Urinary bladder (tissue), 4 donors: ENCODE measurements around the gene PDILT. TPM values are rescaled to one million over a fixed set of nuclear protein-coding genes. Genes with fewer than 3 reads are reported as not detected.
"Not testable (repeated sequence)": the region's sequence is repeated elsewhere in the genome, so short reads cannot be mapped to it uniquely, and the experiment has no call there.

Experiments
- DNase-seq: peaks from one replicate; pipeline ENCODE4 v3.0.0-alpha.2; 2015; ENCODE audit errors: extremely low spot score
- H3K27ac ChIP-seq: one replicate; pipeline ENCODE4 v1.5.1; 2013; ENCODE audit warnings: low read depth, mild to moderate bottlenecking, moderate library complexity
- H3K36me3 ChIP-seq: one replicate; pipeline ENCODE4 v1.6.1; 2013; ENCODE audit warnings: mild to moderate bottlenecking, moderate library complexity; ENCODE audit not compliant: insufficient read depth
- H3K4me1 ChIP-seq: one replicate; pipeline ENCODE4 v1.6.1; 2013; ENCODE audit warnings: mild to moderate bottlenecking, moderate library complexity; ENCODE audit not compliant: insufficient read depth
- H3K4me3 ChIP-seq: one replicate; pipeline ENCODE4 v1.5.1; 2013; ENCODE audit warnings: low read depth, low read length
- WGBS: extraction: QIAGEN DNeasy Blood & Tissue Kit; methylation state at CpG from one replicate; pipeline ENCODE4 v1.1.7; 2013; 5-methylcytosine and 5-hydroxymethylcytosine counted together
- polyA plus RNA-seq: library from polyadenylated mRNA; stranded (reverse); fragments of 200-250 nt; gene quantifications from one replicate; pipeline ENCODE4 v1.2.3, GENCODE V29; 2013
- total RNA-seq: library from RNA; depleted of rRNA; stranded (reverse); fragments of >200 nt; gene quantifications from one replicate; pipeline ENCODE4 v1.2.3, GENCODE V29; 2014
- donor health status: healthy with polysubstance abuse.
- donor health status: healthy.

Gene PDILT
- total and polyA plus RNA-seq, 2 donors, result not detected

- Histone ChIP-seq H3K4me3 (no peak overlapping the region), H3K4me1 (no peaks in the 10 kb centered on the region), H3K27ac (no peak overlapping the region), H3K36me3 (no peaks in the 10 kb centered on the region)
- WGBS, result 82% methylated on average over 2 of the region's 2 CpGs
- no peak for DNase-seq
These were observed 19.8 kb upstream of the PDILT start for GRCh38 chr16:20424129-20424866.

DNA sequence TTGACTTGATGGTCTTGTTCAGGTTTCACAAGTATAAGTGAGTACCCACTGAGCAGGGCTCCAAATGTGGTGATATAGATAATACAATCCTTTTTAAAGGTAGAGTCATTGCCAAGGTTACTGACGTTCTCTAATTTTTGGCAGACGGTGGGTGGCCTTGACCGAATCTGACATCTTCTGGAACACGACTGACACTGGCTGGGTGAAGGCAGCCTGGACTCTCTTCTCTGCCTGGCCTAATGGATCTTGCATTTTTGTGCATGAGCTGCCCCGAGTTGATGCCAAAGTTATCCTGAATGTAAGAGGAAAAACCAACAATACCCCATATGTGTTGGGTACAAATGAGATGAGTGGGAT lies 19.2 kb upstream of the PDILT start:
- H3K27ac ChIP-seq, H3K4me3 ChIP-seq, H3K4me1 ChIP-seq, H3K36me3 ChIP-seq, DNase-seq: not testable (repeated sequence)
- WGBS, result 81% methylated on average over 5 of the region's 5 CpGs

GRCh38 chr16:20421748-20422147 lies 17.2 kb upstream of the PDILT start:
- not testable (repeated sequence) for H3K27ac ChIP-seq, H3K36me3 ChIP-seq, H3K4me1 ChIP-seq, H3K4me3 ChIP-seq, DNase-seq
- WGBS, result 87% methylated on average over 2 of the region's 2 CpGs

DNA sequence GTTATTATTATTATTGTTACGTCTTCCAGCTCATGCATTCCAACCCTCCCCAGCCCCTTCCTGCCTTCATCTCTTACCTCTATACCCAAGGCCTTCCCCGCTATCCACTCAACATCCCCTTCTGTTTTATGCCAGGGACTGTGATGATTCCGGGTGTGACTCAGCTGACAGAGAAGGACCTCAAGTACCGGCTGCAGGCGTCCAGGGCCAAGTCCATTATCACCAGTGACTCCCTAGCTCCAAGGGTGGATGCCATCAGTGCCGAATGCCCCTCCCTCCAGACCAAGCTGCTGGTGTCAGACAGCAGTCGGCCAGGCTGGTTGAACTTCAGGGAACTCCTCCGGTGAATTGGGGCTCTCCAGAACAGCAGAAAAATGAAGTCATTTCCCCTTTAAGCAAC lies 14.6 kb upstream of the PDILT start:
- not testable (repeated sequence) for H3K4me3 ChIP-seq, H3K36me3 ChIP-seq, DNase-seq, H3K4me1 ChIP-seq, H3K27ac ChIP-seq
- WGBS, result 80% methylated on average over 8 of the region's 8 CpGs

DNA sequence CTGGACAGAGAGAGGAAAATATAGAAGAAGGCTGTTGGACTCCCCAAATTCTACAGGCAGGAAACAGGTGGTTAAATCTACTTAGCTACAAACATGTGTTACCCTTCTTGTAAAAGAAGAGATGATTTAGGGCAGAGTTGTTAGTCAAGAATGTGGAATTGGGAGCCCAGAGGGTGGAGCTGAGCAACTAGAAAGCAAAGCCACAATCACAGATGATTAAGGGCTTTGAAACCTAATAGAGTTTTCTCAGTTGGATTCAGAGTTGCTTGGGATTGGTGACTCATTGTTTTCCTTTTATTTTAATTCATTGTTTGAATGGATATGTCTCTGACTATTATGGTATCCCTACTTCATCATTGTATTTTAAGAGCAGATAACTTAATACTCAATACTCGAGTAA lies 11.0 kb upstream of the PDILT start:
- Histone ChIP-seq H3K4me3 (no peak overlapping the region), H3K27ac (no peak overlapping the region), H3K36me3 (no peaks in the 10 kb centered on the region), H3K4me1 (no peaks in the 10 kb centered on the region)
- DNase-seq, result no peak
- 61% methylated on average over 1 of the region's 1 CpG for WGBS

DNA sequence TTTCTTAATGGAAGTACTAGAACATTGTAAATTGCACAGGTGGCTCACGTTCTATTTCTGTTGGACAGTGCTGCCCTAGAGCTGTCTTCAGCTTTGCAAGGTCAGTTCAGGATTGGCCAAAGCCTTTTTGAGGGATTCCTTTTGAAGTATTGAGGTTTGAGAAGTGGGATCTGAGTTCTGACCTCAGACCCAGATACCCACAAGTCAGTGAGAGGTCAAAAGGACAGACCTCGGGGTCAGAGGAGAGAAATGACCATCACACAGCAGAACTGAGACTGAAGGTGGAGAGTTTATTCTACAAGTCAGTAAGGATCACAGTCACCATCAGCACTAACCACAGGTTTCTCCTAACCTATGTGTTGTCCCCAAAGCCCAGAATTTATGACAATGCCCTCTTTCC lies 6.5 kb upstream of the PDILT start:
- no peaks in the 10 kb centered on the region for H3K36me3 ChIP-seq
- WGBS, result 89% methylated on average over 2 of the region's 2 CpGs
- DNase-seq, result no peak
- no peaks in the 10 kb centered on the region for H3K4me1 ChIP-seq
- H3K4me3 ChIP-seq, result no peak overlapping the region
- no peak overlapping the region for H3K27ac ChIP-seq

- DNase-seq, result no peak
- Histone ChIP-seq H3K4me1 (no peaks in the 10 kb centered on the region), H3K27ac (no peak overlapping the region), H3K36me3 (no peaks in the 10 kb centered on the region), H3K4me3 (no peak overlapping the region)
- 65% methylated on average over 6 of the region's 6 CpGs for WGBS
These were observed 5.7 kb upstream of the PDILT start for GRCh38 chr16:20410121-20410723.

GRCh38 chr16:20409398-20410120 lies 5.0 kb upstream of the PDILT start, which contains the start of gene ACSM5:
Gene ACSM5 (plus strand): TSS chr16:20409534. CDS start chr16:20411485, 1,951 bp downstream.
- H3K4me1 ChIP-seq, result no peaks in the 10 kb centered on the region
- WGBS, result 71% methylated on average over 6 of the region's 6 CpGs

GRCh38 chr16:20402651-20403050 lies 1.9 kb downstream of the PDILT start:
- DNase-seq, result no peak
- H3K4me3 ChIP-seq, result no peak overlapping the region
- WGBS, result 95% methylated on average over 2 of the region's 2 CpGs
- no peaks in the 10 kb centered on the region for H3K4me1 ChIP-seq
- no peaks in the 10 kb centered on the region for H3K36me3 ChIP-seq
- no peak overlapping the region for H3K27ac ChIP-seq

More at GRCh38 chr16:20409398-20410120, 5.0 kb upstream of the PDILT start, which contains the start of gene ACSM5:
- Histone ChIP-seq H3K27ac (no peak within 1 kb of the TSS), H3K36me3 (no peaks in the 10 kb centered on the region), H3K4me3 (no peak within 1 kb of the TSS)
- DNase-seq, result no peak

DNA sequence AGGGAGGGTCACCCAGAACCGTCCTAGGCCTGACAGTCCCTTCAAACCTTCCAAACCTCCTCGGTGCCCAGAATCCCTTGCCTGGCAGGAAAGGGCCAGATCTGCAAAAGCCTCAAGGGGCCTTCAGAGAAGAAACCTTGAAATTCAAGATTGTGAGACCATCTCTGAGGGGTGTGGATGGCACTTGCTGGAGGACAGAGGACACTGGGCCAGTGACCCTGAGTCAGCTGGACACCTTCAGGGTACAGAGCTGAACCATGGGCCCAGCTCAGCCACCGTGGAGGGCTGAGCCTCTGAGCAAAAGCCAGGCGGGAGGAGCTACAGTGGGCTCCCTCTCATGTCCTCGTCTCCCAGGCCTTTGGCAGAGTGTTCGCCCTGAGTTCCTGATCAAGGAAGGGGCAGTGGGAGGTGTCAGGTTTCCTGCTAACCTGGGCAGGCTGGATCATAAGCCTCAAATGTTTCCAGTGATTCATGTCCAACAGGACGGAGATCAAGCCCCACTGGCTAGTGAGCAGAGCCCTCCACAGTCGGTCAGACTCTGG lies 3.0 kb downstream of the PDILT start:
- 60% methylated on average over 8 of the region's 8 CpGs for WGBS

DNA sequence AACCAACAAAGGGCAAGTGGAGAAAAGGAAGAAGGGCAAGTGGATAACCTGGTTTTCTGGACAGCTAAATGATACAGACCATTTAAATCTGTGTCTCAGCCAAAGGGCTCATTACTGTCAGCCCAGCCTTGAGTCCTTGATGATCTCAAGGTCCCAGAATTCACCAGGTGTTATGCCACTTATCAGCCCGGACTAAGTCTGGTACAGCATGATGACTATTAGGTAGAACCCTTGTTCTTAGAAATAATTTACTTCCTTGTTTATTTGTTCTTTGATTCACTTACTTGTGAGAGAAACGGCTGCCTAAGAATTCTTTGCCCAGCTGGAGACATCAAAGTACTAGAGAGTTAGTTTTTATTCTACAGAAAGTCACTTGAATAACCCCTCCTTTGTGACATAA lies 3.5 kb downstream of the PDILT start:
- Histone ChIP-seq H3K36me3 (no peaks in the 10 kb centered on the region), H3K27ac (no peak overlapping the region), H3K4me1 (no peaks in the 10 kb centered on the region), H3K4me3 (no peak overlapping the region)
- 51% methylated on average over 2 of the region's 2 CpGs for WGBS
- DNase-seq, result no peak

More for the DNA sequence above, 3.0 kb downstream of the PDILT start:
- H3K27ac ChIP-seq, result no peak overlapping the region
- H3K4me1 ChIP-seq, result no peaks in the 10 kb centered on the region
- DNase-seq, result no peak
- H3K36me3 ChIP-seq, result no peaks in the 10 kb centered on the region
- H3K4me3 ChIP-seq, result no peak overlapping the region

DNA sequence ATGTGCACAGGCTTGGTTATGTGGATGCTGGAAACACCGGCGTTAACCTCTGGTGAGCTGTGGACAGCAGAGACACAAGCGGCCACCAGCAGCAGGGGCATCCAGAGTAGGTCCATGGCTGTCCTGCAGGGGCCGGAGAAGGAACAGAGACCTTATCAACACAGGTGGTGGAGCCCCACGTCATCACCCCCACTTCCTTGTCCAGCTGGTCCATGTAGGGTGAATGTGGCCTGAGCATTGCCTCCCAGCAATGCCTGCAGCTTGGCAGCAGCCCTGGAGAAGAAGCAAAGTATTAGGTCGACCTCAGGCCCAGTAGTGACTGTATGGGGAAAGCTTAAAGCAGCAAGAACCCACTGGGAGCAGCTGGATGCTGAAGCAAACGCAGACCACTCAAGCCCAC lies 5.4 kb downstream of the PDILT start:
- 67% methylated on average over 7 of the region's 7 CpGs for WGBS
- H3K4me3 ChIP-seq, result no peak overlapping the region
- H3K36me3 ChIP-seq, result no peaks in the 10 kb centered on the region
- no peak for DNase-seq
- no peak overlapping the region for H3K27ac ChIP-seq
- H3K4me1 ChIP-seq, result no peaks in the 10 kb centered on the region

DNA sequence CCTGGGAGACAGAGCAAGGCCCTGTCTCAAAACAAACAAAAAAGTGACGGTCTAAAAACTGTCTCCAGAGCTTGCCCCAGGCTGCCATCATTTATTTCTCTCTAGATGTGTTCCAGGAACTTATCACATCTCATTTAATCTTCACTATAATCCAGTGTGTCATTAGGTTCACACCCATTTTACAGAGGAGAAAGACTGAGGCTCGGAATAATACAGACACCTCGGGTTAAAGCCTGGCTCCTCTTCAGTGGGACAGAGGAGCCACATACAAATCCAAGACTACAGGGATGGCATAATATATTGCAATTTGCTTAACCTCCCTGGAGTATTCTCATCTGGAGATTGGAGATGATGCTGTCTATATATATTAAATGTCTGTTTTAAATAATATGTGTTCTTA lies 5.9 kb downstream of the PDILT start:
- H3K27ac ChIP-seq, result no peak overlapping the region

More for the DNA sequence above, 5.9 kb downstream of the PDILT start:
- 80% methylated on average over 3 of the region's 3 CpGs for WGBS
- Histone ChIP-seq H3K36me3 (no peaks in the 10 kb centered on the region), H3K4me1 (no peaks in the 10 kb centered on the region), H3K4me3 (no peak overlapping the region)
- no peak for DNase-seq
